ENCODE results near the gene DCP1A. TPM values are rescaled to one million over a fixed set of nuclear protein-coding genes. Genes with fewer than 3 reads are reported as not detected.

Gene DCP1A
- total and polyA plus RNA-seq, 2 of the 13 experiments (the other 11 are each of a cell fraction or from before 2014, with no cell fraction given): 14.2 to 41.2 TPM

DNA sequence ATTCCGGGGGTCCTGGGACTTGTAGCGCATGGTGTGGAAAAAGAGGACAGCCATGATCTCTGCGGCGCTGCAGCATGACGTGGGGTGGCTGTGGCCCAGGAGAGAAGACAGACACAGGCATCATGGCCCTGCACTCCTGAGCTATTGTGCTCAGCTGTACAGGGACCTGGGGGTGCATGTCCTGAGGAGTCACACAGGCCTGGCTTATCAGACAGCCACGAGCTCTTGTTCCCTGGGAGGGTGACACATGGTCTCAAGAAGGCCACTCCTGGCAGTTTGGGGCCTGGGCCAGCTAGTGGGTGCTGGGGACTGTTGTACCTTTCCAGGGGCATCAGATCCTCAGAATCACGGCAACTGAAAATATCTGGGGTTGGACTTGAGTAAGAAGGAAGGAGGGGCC, 105.2 kb downstream of the DCP1A start:
- no TSS peak for BruUV-seq (replicated peaks)
- H3K4me2 ChIP-seq (ENCODE audit: low read depth, low read length): no peak overlapping the region
- no peak overlapping the region for H3K27ac ChIP-seq (ENCODE audit: extremely low read length, insufficient read depth, low read length)
- 100% methylated on average over 7 of the region's 7 CpGs for WGBS (ENCODE audit: low lambda C conversion rate)
- no peak for ATAC-seq
- DNase-seq (ENCODE audit: low spot score): no peak
- no peak overlapping the region for H3K9ac ChIP-seq (ENCODE audit: insufficient read depth, low read depth, low read length)
- peaks cover 37% of the 10 kb centered on the region for H3K4me1 ChIP-seq (ENCODE audit: insufficient read depth, low read length)
- ChIA-PET POLR2A (no interaction called here), CTCF (ENCODE audit: low intra/inter-chr PET ratio, low total read pairs) (no interaction called here)
- FAIRE-seq: no peak
- peaks cover 34 to 56% of the 10 kb centered on the region in 2 experiments for H3K36me3 ChIP-seq (replicated peaks in 1 of 2; ENCODE audit: control insufficient read depth in 1 of 2, insufficient read depth in 2 of 2, low read length in 2 of 2)
- TF ChIP-seq POLR2A (IDR thresholded peaks at IDR 0.05; ENCODE audit: insufficient read depth in 1 of 2, low read depth in 2 of 2, low read length in 2 of 2) (0 out of 4 replicates have a peak, but pooled peaks of 1 of the 2 experiments have one; percentile 6), IRX3 (CRISPR knock-in tag; IDR thresholded peaks at IDR 0.05; ENCODE audit: borderline replicate concordance, low read depth) (no peak)
- H4K20me1 ChIP-seq (ENCODE audit: insufficient read depth, low read length): peaks cover 40% of the 10 kb centered on the region
- H3K4me3 ChIP-seq (replicated peaks in 1 of 3; ENCODE audit: insufficient read depth in 1 of 3, low read depth in 2 of 3, low read length in 3 of 3): no peak overlapping the region
- intact Hi-C loops (cut with micrococcal nuclease; ENCODE audit: unreplicated experiment) (no loop called here), in situ Hi-C loops (cut with HindIII; ENCODE audit: extremely low pct_ligation_motif_present, low pct_unique_long_range_greater_than_20kb) (no loop called here)
- no peaks in the 10 kb centered on the region for H3K27me3 ChIP-seq (ENCODE audit: control insufficient read depth in 1 of 2, insufficient read depth in 2 of 2, low read length in 2 of 2)
- H2AFZ ChIP-seq (ENCODE audit: low read length): no peak overlapping the region
- no peaks in the 10 kb centered on the region for H3K9me3 ChIP-seq (ENCODE audit: low read length)
- H3K79me2 ChIP-seq (ENCODE audit: insufficient read depth, low read length): peaks cover 58% of the 10 kb centered on the region

DNA sequence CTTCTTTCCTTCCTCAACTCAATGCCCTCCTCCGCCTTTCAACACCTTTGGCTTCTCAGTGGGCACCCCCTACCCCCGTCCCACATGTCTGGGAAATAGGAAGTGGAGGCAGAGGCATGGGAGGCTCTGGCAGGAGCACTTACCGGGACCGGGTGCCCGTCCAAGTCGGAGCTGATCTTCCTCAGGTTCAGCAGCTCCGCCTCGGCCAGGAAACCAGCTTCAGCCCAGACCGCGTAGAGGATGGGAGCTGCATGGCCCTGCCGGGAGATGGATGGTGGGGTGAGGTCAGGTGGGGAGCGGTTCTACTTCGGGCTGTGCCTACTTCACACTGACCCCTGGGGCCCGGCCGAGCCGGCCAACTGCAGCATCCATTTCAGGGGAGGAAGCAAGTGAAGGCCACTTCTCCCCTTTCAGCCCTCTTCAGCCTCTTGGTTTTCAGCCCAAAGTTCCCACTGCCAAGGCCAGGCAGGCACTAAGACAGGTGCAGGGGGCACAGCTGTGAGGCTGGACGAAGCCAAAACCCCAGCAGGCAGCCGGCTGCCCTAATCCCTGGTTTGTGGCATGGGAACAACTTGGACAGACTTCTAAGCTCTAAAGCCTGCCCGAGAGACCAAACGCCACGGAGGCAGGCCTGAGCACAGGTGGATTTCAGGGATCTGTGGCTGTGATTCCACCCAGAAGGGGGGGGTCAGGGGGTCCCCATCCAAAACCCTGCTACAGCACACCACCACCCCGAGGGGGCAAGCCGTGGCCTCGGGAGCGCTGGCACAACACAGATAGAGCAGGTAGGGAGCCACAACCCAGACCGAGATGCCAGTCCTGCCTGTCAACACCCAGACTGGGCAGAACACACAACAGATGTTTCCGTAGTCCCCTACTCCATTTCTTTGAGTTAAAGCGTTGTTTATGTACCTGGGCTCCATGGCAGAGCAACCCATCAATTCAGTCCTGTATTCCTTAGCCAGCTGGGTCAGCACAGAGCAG, 106.1 kb downstream of the DCP1A start:
- ChIA-PET POLR2A (no interaction called here), CTCF (ENCODE audit: low intra/inter-chr PET ratio, low total read pairs) (no interaction called here)
- Histone ChIP-seq H3K4me2 (ENCODE audit: low read depth, low read length) (no peak overlapping the region), H3K79me2 (ENCODE audit: insufficient read depth, low read length) (peaks cover 49% of the 10 kb centered on the region), H3K27me3 (ENCODE audit: control insufficient read depth in 1 of 2, insufficient read depth in 2 of 2, low read length in 2 of 2) (no peaks in the 10 kb centered on the region), H4K20me1 (ENCODE audit: insufficient read depth, low read length) (peaks cover 37% of the 10 kb centered on the region), H3K27ac (ENCODE audit: extremely low read length, insufficient read depth, low read length) (no peak overlapping the region), H3K4me3 (replicated peaks in 1 of 3; ENCODE audit: insufficient read depth in 1 of 3, low read depth in 2 of 3, low read length in 3 of 3) (no peak overlapping the region), H3K9ac (ENCODE audit: insufficient read depth, low read depth, low read length) (no peak overlapping the region), H3K9me3 (ENCODE audit: low read length) (no peaks in the 10 kb centered on the region), H2AFZ (ENCODE audit: low read length) (no peak overlapping the region), H3K36me3 (replicated peaks in 1 of 2; ENCODE audit: control insufficient read depth in 1 of 2, insufficient read depth in 2 of 2, low read length in 2 of 2) (peaks cover 37 to 62% of the 10 kb centered on the region in 2 experiments), H3K4me1 (ENCODE audit: insufficient read depth, low read length) (peaks cover 46% of the 10 kb centered on the region)
- in situ Hi-C loops (cut with HindIII; ENCODE audit: extremely low pct_ligation_motif_present, low pct_unique_long_range_greater_than_20kb): no loop called here
- no peak for TF ChIP-seq ZNF879 (CRISPR knock-in tag; IDR thresholded peaks at IDR 0.05)
- 0 out of 2 replicates have a peak, but pooled peaks have one; percentile 3 for TF ChIP-seq GABPA (IDR thresholded peaks at IDR 0.05; ENCODE audit: low read depth, low read length)
- no peak for TF ChIP-seq GABPA (CRISPR knock-in tag; IDR thresholded peaks at IDR 0.05; ENCODE audit: low read depth)
- 0 out of 4 replicates have a peak, but pooled peaks of 1 of the 2 experiments have one; percentile 8 for TF ChIP-seq POLR2A (IDR thresholded peaks at IDR 0.05; ENCODE audit: insufficient read depth in 1 of 2, low read depth in 2 of 2, low read length in 2 of 2)
- BruUV-seq (replicated peaks): no TSS peak
- DNase-seq (ENCODE audit: low spot score) (no peak), ATAC-seq (no peak), FAIRE-seq (no peak)
- WGBS (ENCODE audit: low lambda C conversion rate): 96% methylated on average over 16 of the region's 28 CpGs
- intact Hi-C loops (cut with micrococcal nuclease; ENCODE audit: unreplicated experiment): no loop called here
